HL-60/S4 treated with phorbol 12-myristate 13-acetate at 8.2 ng/mL for 4 days and 3 days (cell line): ENCODE results near the gene CHST9.
"Not testable (repeated sequence)": the region's sequence is repeated elsewhere in the genome, so short reads cannot be mapped to it uniquely, and the experiment has no call there.

Source experiments
- in situ Hi-C: fragments of 300-500 bp; cut with MboI; formaldehyde crosslinking; loops from 2 replicates; pipeline ENCODE4 v1.15.0; 2022; ENCODE audit warnings: low sequenced_read_pairs

Gene CHST9

GRCh38 chr18:27185025-27185763 lies at the start of gene CHST9:
TSS of gene CHST9 (minus strand) at chr18:27185308. CDS start at chr18:27142809, 42,499 bp downstream.
- in situ Hi-C loops, result no loop called here

- in situ Hi-C loops, result not testable (repeated sequence)
These were observed 47.2 kb upstream of the CHST9 start for GRCh38 chr18:27232355-27232754.

GRCh38 chr18:27231671-27232070 lies 46.6 kb upstream of the CHST9 start:
- in situ Hi-C loops, result not testable (repeated sequence)

GRCh38 chr18:27231221-27231620 lies 46.1 kb upstream of the CHST9 start:
- in situ Hi-C loops, result not testable (repeated sequence)

GRCh38 chr18:27227721-27228120 lies 42.6 kb upstream of the CHST9 start:
- in situ Hi-C loops, result no loop called here

GRCh38 chr18:27226556-27227075 lies 41.5 kb upstream of the CHST9 start:
- in situ Hi-C loops, result no loop called here

GRCh38 chr18:27225947-27226481 lies 40.9 kb upstream of the CHST9 start:
- in situ Hi-C loops, result no loop called here

- in situ Hi-C loops, result no loop called here
These were observed 38.6 kb upstream of the CHST9 start for GRCh38 chr18:27223526-27224291.

GRCh38 chr18:27214831-27215230 lies 29.7 kb upstream of the CHST9 start:
- in situ Hi-C loops, result no loop called here

GRCh38 chr18:27213123-27213717 lies 28.1 kb upstream of the CHST9 start:
- in situ Hi-C loops, result no loop called here

- in situ Hi-C loops, result no loop called here
These were observed 26.5 kb upstream of the CHST9 start for GRCh38 chr18:27211569-27211968.

GRCh38 chr18:27206411-27206810 lies 21.3 kb upstream of the CHST9 start:
- in situ Hi-C loops, result no loop called here

- in situ Hi-C loops, result no loop called here
These were observed 17.6 kb upstream of the CHST9 start for GRCh38 chr18:27202741-27203140.

- in situ Hi-C loops, result no loop called here
These were observed 12.9 kb upstream of the CHST9 start for GRCh38 chr18:27198036-27198435.

- in situ Hi-C loops, result no loop called here
These were observed 3.2 kb upstream of the CHST9 start for GRCh38 chr18:27188309-27188708.

- in situ Hi-C loops, result no loop called here
These were observed 789 bp upstream of the CHST9 start for GRCh38 chr18:27185897-27186296.

- in situ Hi-C loops, result no loop called here
These were observed 738 bp downstream of the CHST9 start for GRCh38 chr18:27184115-27185024.

GRCh38 chr18:27181726-27182125 lies 3.4 kb downstream of the CHST9 start:
- in situ Hi-C loops, result no loop called here

- in situ Hi-C loops, result no loop called here
These were observed 6.7 kb downstream of the CHST9 start for GRCh38 chr18:27178424-27178823.

- in situ Hi-C loops, result no loop called here
These were observed 9.2 kb downstream of the CHST9 start for GRCh38 chr18:27175914-27176313.
